HG03469 (cell line): ENCODE measurements around the gene TSPOAP1.

Source experiments
- ATAC-seq: cut with Tn5 transposase; IDR thresholded peaks from one replicate; pipeline ENCODE4 v1.9.1; 2021; ENCODE audit warnings: mild to moderate bottlenecking, moderate library complexity, moderate number of reproducible peaks; ENCODE audit not compliant: unreplicated experiment

The TSPOAP1 gene, protein sequence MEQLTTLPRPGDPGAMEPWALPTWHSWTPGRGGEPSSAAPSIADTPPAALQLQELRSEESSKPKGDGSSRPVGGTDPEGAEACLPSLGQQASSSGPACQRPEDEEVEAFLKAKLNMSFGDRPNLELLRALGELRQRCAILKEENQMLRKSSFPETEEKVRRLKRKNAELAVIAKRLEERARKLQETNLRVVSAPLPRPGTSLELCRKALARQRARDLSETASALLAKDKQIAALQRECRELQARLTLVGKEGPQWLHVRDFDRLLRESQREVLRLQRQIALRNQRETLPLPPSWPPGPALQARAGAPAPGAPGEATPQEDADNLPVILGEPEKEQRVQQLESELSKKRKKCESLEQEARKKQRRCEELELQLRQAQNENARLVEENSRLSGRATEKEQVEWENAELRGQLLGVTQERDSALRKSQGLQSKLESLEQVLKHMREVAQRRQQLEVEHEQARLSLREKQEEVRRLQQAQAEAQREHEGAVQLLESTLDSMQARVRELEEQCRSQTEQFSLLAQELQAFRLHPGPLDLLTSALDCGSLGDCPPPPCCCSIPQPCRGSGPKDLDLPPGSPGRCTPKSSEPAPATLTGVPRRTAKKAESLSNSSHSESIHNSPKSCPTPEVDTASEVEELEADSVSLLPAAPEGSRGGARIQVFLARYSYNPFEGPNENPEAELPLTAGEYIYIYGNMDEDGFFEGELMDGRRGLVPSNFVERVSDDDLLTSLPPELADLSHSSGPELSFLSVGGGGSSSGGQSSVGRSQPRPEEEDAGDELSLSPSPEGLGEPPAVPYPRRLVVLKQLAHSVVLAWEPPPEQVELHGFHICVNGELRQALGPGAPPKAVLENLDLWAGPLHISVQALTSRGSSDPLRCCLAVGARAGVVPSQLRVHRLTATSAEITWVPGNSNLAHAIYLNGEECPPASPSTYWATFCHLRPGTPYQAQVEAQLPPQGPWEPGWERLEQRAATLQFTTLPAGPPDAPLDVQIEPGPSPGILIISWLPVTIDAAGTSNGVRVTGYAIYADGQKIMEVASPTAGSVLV (N-terminal part only)

DNA sequence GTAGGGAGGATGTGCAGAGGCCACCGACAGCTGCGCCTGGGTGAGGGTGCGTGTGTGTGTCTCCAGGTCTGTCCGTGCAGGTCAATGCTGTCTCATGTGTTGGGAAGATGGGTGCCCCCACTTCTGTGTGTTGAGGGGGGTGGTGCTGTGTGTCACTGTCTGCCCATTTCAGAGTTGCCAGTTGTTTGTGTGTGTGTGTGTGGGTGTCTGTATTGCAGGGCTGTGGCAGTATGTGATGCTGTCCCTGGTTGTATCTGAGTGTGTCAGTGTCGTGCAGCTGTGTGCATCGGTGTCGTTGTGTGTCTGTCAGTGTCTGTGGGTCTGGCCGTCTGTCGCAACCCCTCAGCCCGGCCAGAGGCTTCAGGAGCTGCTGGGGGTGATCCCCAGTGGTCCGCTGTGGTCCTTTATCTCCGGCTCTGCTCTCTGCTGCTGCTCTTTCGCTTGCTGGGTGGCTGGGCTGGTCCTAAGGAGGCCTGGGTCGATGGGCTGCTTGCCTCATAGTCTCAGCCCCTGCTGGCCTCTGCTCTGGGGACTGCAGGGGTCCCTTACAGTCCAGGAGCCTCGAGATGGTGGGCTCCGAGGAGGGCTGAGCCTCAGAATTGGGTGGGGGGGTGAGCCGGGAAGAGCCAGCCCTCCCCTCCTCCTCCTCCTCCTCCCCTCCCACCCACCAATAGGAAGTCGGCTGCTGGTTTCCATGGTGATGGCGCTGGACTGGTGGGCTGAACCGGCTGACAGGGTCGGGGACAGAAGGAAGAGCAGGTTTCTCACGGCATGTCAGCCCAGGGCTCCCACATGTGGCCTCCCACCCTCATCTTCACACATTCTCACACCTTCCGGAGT is at the start of gene TSPOAP1:
Gene TSPOAP1 (minus strand): TSS at position 601 of the 840 bp plus-strand sequence. CDS start 875 bp downstream, outside the sequence.
- ATAC-seq, result no peak

DNA sequence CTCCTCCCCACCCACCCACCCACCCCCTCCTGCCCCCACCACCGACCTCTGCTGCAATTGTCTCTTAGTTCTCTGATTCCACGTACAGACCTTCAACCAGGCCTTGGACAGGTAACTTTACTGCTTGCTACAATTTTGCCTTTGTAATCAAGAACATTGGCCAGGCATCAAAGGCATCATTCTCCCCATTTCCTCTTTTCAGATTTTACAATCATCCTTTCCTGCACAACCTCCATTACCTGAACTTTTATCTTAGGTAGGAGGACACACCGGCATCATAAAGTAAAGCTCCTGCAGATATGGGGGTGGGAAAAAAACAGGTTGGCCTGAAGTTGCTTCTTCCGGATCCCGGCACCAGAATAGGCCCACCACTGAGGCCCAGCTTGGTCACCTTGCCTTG is 49.1 kb upstream of the TSPOAP1 start:
- ATAC-seq, result no peak

DNA sequence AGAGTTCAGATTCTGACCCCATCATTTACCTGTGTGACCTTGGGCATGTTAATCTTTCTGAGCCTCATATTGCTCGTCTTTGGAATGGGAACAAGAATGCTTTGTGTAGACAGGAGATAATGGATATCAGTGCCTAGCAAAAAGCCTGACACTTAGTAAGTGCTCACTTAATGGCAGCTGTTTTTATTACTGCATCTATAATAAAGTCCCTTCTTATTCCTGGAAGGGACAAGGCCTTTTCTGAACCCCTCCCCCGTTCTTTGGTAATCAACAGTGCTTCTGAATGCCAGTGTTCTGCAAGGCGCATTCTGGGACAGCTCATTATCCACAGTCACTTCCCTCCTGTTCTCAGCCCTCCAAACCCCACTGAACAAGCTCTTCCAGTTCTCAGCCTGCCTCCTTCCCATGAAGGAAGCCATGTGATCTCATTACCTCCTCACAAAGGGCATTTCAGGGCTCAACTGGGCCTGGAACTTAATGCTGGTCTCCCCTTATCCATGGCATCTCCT is 48.6 kb upstream of the TSPOAP1 start:
- no peak for ATAC-seq

DNA sequence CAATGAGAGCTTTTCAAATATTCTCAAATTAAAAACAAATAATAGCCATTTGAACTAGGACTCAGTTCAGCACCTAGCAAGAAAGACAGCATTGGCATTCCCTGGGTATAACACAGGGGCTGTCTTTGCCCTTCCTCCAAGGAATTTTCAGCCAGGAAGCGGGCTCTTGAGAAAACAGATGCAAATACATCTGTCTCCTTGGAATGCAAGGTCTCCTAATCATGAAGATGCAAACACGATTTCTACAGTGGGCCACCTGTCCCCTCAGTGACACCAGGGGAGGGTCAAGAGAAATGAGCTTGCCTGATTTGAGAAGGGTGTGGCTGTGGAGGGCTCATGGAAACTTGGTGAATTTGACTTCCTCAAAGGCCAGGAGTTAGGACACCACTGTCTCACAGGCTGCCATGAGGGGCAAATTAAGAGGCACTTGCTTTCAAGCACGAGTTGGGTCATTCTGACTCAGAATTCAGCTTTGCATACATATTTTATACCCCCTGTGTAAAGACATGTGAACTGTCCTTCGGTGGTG is 47.9 kb upstream of the TSPOAP1 start:
- no peak for ATAC-seq

DNA sequence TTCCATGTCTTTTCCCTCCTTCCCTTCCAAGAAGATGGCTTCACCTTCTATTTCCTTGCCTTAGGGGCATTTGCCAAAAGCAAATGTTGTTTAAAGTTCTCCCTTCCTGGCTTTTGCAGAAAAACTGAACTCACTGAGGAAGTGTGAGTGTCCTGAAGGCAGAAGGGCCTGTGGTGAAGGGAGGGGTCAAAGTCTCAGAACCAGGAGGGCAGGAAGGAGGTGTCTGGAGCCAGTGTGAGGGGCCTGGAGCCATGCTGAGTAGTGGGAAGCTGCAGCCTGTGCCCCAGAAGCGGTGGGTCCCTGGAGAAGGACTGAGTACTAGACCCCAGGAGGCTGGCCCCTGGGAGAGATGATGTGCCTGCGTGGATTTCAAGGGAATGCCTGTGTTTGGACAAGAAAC is 47.2 kb upstream of the TSPOAP1 start:
- ATAC-seq, result no peak

DNA sequence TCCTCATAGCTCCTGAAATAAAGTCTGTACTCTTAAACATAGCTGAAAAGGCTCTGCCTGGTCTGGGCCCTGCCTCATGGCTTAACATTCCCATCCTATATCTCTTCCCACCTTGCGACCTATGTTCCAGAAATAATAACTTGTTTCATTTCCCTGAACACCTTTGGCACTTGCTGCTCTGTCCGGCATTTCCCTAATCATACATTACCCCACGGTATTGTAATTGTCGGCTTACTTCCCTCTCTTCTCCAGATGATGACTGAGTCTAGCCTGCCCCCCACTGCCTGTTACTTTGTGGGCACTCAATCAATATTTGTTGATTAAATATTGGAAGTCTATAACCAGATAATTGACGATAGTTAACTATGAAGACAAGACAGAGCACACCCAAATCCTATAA is 46.7 kb upstream of the TSPOAP1 start:
- ATAC-seq, result no peak

DNA sequence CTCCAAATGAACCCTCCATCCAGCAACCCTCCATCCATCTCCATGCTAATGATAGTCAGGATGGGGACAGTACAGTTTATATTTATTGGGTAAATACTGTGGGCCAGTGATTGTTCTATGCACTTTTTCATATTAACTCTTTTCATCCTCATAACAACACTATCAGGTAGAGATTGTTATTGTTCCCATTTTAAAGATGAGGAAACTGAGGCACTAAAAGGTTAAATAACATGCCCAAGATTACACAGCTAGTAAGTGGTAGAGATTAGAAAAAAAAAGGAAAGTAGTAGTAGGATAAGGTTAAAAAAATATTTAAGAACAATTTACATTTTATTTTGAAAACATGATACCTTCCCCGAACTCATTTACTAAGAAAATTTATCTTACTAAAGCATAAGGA is 45.3 kb upstream of the TSPOAP1 start:
- ATAC-seq, result no peak

DNA sequence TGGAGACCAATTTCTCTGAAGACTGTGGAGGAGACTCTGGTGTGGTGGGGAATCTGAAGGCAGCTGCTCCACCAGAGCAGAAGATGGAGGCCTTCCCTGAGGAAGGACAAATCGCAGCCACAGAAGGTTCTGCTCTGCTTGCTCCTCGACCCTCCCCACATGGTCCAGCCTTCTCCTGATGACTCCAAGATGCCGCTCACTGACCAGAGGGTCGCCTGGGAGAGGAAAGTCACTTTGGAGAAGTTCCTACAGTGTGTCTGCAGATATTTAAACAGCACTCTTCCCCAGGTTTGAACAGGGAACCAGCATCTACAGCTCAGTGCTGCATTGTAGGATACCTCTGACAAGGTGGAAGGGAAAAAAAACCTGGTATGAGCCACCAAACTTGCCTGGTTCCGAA is 44.4 kb upstream of the TSPOAP1 start:
- no peak for ATAC-seq

DNA sequence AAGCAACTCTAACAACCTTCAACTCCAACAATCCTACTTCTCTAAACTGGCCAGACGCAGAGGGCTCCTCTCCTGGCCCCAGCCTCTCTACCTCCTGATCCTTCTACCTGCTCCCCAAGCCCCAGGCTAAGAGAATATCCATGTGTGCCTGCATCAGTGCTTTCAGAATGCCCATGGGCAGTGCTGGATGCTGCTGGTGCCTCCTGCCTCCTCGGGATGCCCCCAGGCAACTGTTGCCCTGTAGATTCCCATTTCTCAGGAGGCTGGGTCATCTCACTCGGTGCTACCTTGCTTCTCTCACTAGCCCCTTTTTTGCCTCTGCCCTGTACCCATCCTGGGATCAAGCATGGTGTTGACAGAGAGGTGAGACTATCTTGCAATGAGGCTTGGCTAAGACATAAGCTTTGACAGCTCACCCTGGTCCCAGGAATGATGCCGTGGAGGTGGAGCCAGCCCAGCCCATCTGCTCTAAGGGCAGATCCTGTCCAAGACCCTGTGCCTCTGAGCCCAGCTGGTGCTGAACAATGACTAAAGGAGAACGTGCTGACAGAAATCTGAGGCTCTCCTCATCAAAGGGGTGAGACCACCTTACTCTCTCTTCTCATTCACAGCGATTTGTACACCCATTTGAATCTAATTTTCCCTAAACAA is 42.8 kb upstream of the TSPOAP1 start:
- no peak for ATAC-seq

DNA sequence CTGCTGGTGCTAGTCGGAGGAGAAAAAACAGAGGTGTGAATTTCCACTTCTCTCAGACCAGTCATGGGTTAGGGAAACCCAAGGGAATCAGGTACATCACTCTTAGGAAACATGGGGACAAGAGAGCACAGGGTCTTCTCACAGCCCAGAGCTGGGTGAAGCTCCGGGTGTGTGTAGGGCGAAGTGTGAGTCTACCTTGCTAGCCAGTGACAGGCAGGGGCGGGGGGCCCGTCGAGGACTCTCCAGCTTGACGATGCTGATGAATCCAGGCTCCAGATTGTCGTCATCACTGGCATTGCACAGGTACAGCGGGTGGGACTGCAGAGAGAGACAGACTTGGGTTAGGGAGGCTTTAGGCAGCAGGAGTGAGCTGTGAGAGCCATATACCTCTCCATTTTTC is 42.1 kb upstream of the TSPOAP1 start:
- ATAC-seq, result no peak

DNA sequence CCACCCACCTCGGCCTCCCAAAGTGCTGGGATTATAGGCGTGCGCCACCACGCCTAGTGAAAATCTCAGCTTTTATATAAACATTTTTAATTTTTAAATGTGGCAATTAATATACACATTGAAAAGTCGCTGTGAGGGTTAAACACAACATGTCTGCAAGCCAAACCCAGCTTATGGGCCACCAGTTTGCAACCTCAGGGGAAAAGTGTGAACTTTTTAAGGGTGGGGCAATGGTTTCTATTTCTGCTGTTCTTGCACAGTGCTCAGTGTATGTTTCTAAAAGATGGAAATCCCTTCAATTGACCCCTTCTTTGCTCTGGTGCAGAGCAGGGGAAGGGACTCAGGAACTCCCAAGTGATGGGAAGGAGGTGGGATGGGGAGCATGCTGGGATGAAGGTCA is 41.7 kb upstream of the TSPOAP1 start:
- no peak for ATAC-seq

DNA sequence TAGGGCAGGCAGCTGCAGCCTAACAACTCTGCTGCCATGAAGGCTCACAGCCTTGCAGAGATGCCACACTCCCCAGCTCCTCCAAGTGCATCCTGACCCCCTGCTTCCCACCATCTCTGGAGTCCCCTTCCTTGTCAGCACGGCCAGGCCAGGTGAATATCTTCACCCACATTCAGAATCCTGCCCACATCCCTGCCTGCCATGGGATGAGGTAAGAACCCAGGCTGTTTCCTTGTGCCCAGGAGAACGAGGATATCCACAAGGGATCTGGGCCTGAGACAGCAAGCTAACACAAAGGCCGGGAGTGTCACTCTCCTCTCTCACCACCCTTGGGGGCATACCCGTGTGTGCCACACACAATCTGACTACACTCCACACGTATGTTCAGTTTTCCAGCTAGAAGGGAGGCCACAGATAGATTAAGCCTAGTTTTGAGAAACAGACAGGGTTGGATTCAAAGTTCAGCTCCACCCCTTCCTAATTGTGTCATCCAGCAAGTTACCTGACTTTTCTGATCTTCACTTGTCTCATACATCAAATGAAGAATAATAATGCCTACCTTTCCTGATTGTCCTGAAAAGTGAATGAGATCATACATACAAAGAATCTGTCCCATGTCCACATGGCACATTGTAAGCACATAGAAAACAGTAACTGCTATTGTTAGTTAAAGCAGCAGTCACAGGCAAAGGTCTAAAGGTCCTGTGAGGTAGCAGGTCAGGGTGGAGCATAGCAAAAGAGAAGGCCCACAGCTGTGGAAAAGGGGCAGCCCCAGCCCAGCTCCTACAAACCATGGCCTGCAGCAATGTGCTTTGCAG is 40.8 kb upstream of the TSPOAP1 start:
- no peak for ATAC-seq

DNA sequence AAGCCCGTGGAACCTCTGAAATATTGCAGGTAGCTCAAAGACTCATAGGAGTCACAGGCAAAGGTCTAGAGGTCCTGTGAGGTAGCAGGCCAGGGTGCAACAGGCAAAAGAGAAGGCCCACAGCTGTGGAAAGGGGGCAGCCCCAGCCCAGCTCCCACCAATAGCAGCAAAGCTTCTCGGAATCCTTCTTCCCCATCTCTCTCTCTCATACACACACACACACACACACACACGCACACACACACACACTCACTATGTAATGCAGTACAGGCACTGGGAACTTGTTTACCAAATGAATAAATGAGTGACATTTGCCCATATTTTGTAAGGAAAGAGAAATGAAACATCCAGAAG is 40.2 kb upstream of the TSPOAP1 start:
- no peak for ATAC-seq

DNA sequence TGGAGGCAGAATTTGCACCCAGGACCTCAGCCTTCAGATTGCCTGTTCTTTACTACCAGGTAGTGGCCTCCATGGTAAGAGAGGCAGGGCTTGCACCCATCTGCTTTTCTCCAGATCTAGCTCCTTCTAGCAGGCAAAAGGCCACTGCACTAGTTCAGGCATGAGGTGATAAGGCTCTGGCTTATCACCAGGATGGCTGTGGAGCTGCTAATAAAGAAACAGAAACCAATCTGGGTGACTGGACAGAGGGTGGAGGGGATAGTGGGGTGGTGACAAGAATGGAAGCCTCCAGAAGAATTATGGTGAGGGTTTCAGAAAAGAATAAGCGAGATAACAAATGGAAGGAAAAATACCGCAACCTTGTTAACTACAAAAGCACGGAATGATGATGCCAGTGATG is 38.9 kb upstream of the TSPOAP1 start:
- ATAC-seq, result no peak

DNA sequence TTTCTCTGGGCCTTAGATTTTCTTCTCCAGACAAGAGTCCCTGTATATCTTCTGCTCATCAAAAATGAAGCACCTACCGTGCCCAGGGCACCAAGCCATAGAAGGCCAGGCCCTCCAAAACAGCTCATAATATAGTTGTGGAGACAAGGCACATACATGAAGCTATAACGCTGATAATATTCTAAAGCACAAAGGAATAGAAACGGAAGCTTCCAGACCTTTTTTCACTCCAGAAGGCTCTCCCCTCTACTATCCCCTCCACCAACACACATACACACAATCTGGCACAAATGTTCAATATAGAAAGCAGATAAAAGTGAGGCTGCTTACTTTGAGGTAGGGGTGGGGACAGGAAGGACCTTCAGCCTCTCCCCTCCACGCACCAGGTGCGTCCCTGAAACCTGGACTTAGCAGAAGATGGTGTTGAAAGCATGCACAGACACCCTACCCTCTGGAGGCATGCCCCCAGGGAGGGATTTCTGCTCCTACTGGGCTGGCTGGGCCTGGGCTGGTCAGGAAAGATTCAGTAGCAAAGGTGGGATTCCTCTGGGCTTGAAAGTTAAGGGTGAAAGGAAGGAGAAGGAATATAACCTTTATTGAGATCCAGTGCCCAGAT is 37.5 kb upstream of the TSPOAP1 start:
- no peak for ATAC-seq

DNA sequence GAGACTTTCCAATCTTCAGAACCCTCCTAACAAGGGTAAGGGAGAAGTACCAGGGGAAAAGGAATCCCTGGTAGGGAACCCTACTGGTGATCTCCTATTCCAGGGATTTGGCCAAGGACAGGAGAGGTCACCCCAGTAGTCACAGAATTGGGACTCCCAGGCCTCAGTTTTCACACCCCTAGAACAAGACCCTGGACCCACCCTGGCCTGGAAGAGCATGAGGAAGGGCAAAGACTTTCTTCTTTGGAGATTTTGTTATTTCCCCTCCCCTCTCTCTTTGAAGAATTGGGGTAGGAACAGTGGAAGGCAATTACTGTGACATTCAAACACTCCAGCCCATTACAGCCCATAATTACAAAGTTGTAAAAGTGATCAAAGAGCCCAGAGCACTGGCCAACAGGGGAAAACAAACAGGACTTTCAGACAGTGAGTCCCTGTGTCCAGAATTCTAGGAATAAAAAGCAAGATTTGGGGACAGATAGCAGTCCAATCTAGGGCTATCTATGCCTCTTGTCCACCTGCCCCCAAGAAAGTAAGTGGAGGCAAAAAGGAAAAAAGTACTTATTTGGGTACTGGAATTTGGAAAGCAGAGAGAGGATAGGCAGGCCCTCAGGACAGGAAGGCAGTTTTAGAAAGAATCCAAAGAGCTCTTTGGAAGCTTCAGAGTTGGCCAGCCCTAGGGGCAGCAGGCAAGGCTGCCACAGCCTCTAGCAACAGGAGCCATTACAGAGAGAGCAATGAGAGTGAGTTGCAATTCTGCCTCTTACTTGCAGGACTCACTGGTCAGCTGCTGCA is 36.8 kb upstream of the TSPOAP1 start:
- no peak for ATAC-seq

DNA sequence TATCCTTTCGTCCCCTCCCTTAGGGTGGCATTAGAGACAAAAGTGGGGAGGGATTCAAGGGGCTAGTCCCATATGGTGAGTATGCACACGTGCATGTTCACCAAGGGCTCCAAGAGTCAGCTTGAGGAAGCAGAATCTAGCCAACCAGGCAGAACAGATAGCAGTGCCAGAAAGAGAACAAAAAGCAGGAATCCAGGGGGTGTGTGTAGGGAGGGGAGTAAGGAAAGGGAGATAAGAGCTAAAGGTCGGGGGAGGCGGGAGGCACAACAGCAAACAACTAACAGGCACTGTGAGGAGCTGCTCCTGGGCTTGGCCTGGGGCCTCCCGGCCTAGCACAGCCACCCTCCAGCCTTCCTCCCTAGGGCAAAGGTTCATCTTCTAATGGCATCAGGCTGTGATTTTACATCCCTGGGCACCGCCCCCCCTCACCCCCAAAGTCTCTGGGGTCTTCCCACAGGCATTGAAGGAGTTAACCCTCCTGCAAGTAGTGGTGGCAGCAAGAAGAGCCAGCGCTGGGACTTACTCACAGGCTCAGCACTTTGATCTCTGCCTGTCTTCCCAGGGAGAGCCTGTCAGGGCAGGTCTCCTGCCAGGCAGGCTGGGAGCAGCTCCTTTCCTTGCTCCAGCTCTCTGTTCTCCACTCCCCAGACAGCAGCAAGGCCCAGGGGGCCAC is 35.8 kb upstream of the TSPOAP1 start:
- no peak for ATAC-seq
